Stimulated activated CD8-positive, alpha-beta memory T cell treated with anti-CD3 and anti-CD28 coated beads, Interleukin-15, amount 100 ng/mL, for 1 hour (primary cell): ENCODE results near the gene NEB.

Experiments
- DNase-seq: peaks from one replicate; pipeline ENCODE4 v3.0.0-alpha.2; 2020; ENCODE audit warnings: low read depth

The NEB gene

GRCh38 chr2:151476287-151476686 is 258.0 kb downstream of the NEB start:
- no peak for DNase-seq

- DNase-seq: no peak
Measured at GRCh38 chr2:151475071-151475470, 259.2 kb downstream of the NEB start.

- DNase-seq: no peak
Measured at GRCh38 chr2:151472966-151473365, 261.3 kb downstream of the NEB start.

- DNase-seq: no peak
Measured at GRCh38 chr2:151470556-151470955, 263.7 kb downstream of the NEB start.

- DNase-seq: no peak
Measured at GRCh38 chr2:151465771-151466170, 268.5 kb downstream of the NEB start.

- DNase-seq: no peak
Measured at GRCh38 chr2:151459358-151459757, 274.9 kb downstream of the NEB start.

- DNase-seq: no peak
Measured at GRCh38 chr2:151439127-151439526, 295.1 kb downstream of the NEB start.

- DNase-seq: no peak
Measured at GRCh38 chr2:151438506-151438905, 295.8 kb downstream of the NEB start.

GRCh38 chr2:151437630-151438029 is 296.6 kb downstream of the NEB start:
- DNase-seq: no peak
